ENCODE data around the gene ZKSCAN1.

The ZKSCAN1 gene

DNA sequence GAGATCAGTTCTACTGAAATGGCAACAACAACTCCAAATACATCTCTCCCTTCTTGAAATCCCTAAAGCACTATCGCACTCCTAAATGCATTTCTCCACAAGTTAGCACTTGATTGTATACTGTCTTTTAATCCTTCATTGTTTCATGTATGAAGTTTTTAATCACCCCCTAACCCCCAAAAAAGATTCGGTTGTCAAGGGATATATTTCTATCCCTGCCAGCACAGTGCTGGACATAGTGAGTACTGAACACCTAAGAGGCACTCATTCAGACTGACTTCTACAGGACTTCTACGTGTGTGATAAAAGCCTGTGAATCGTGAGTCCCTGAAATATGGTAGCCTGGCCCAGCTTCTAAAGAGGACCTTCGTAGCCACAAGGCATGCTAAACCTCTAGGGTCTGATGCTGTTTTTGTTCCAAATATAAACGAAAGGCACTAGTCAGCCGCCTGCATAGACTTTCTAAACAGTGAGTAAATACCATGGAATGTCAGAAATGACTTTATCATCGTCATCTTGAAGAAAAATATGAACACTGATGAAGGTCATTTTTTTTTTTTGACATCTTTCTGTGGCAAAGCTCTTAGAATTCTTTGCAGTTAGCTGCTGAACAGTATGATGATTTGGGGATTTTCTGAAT lies 19.6 kb downstream of the ZKSCAN1 start:
- H3K79me2 ChIP-seq (ENCODE audit: control insufficient read depth, insufficient read depth, low read length, poor library complexity), result no peaks in the 10 kb centered on the region
- H3K23ac ChIP-seq (ENCODE audit: low read length), result no peak overlapping the region
- WGBS (ENCODE audit: extremely low coverage, insufficient coverage, insufficient read length), result no CpG with 5 or more reads among the region's 8 CpGs
- no peak overlapping the region for H4K12ac ChIP-seq (ENCODE audit: low read depth, low read length)
- H3K4me2 ChIP-seq (ENCODE audit: low read length), result no peak overlapping the region
- H3K4me3 ChIP-seq (ENCODE audit: low read depth, low read length), result no peak overlapping the region
- H3K14ac ChIP-seq (ENCODE audit: low read length), result no peak overlapping the region
- H3K18ac ChIP-seq (ENCODE audit: low read length), result no peak overlapping the region
- H3K27me3 ChIP-seq (ENCODE audit: insufficient read depth, low read length), result no peaks in the 10 kb centered on the region
- no peak overlapping the region for H3K27ac ChIP-seq (ENCODE audit: low read depth, low read length)
- H3K4me1 ChIP-seq (ENCODE audit: control insufficient read depth in 1 of 2, insufficient read depth in 2 of 2, low read length in 2 of 2), result no peaks in the 10 kb centered on the region
- no peak overlapping the region for H2AK5ac ChIP-seq (ENCODE audit: low read length)
- no peak overlapping the region for H3K9ac ChIP-seq (ENCODE audit: low read length)
- H3K36me3 ChIP-seq (ENCODE audit: control insufficient read depth in 1 of 2, insufficient read depth in 2 of 2, low read length in 2 of 2), result peaks cover 26 to 52% of the 10 kb centered on the region in 2 experiments
- DNase-seq, result peak; percentile 55 to 93
- no peak overlapping the region for H2AFZ ChIP-seq (ENCODE audit: insufficient read depth, low read length, poor library complexity)
- H2BK5ac ChIP-seq (ENCODE audit: low read depth, low read length, poor library complexity), result no peak overlapping the region
- no peak overlapping the region for H3K4ac ChIP-seq (ENCODE audit: low read depth, low read length)
- no peaks in the 10 kb centered on the region for H3K79me1 ChIP-seq (ENCODE audit: low read length)
- H4K8ac ChIP-seq (ENCODE audit: low read depth, low read length), result no peak overlapping the region
- H2BK120ac ChIP-seq (ENCODE audit: insufficient read depth, low read length, poor library complexity), result no peak overlapping the region
- no peak overlapping the region for H2BK12ac ChIP-seq (ENCODE audit: low read length)
- H4K91ac ChIP-seq (ENCODE audit: low read depth, low read length), result no peak overlapping the region
- H3K9me3 ChIP-seq (ENCODE audit: insufficient read depth, low read depth, low read length), result no peaks in the 10 kb centered on the region

DNA sequence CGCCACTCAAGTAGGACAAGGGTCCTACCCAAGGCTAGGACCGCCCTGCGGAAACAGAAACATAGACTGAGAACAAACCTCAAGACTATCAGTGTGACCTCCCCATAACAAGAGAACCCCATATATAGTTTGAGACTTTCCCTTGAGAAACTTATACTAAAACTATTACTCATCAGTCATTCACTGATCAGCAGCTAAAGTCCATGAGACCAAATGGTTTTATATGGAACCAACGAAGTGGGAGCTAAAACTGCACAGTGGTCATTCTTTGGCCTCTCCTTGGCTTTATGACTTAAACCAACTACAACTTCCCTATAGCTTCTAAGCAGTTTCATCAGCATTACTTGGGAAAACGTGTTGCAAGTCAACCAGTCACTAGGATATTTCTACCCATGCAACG lies 20.5 kb downstream of the ZKSCAN1 start:
- Histone ChIP-seq H2AFZ (ENCODE audit: insufficient read depth, low read length, poor library complexity) (no peak overlapping the region), H3K9ac (ENCODE audit: low read length) (no peak overlapping the region), H3K14ac (ENCODE audit: low read length) (no peak overlapping the region), H4K12ac (ENCODE audit: low read depth, low read length) (no peak overlapping the region), H3K9me3 (ENCODE audit: insufficient read depth, low read depth, low read length) (no peaks in the 10 kb centered on the region), H4K8ac (ENCODE audit: low read depth, low read length) (no peak overlapping the region), H3K4ac (ENCODE audit: low read depth, low read length) (no peak overlapping the region), H2BK12ac (ENCODE audit: low read length) (no peak overlapping the region), H2AK5ac (ENCODE audit: low read length) (no peak overlapping the region), H3K79me2 (ENCODE audit: control insufficient read depth, insufficient read depth, low read length, poor library complexity) (no peaks in the 10 kb centered on the region), H3K4me2 (ENCODE audit: low read length) (no peak overlapping the region), H3K27ac (ENCODE audit: low read depth, low read length) (no peak overlapping the region), H3K79me1 (ENCODE audit: low read length) (no peaks in the 10 kb centered on the region), H3K18ac (ENCODE audit: low read length) (no peak overlapping the region), H2BK120ac (ENCODE audit: insufficient read depth, low read length, poor library complexity) (no peak overlapping the region), H3K36me3 (ENCODE audit: control insufficient read depth in 1 of 2, insufficient read depth in 2 of 2, low read length in 2 of 2) (peaks cover 22 to 45% of the 10 kb centered on the region in 2 experiments), H3K23ac (ENCODE audit: low read length) (no peak overlapping the region), H3K27me3 (ENCODE audit: insufficient read depth, low read length) (no peaks in the 10 kb centered on the region), H3K4me1 (ENCODE audit: control insufficient read depth in 1 of 2, insufficient read depth in 2 of 2, low read length in 2 of 2) (no peaks in the 10 kb centered on the region), H3K4me3 (ENCODE audit: low read depth, low read length) (no peak overlapping the region), H4K91ac (ENCODE audit: low read depth, low read length) (no peak overlapping the region), H2BK5ac (ENCODE audit: low read depth, low read length, poor library complexity) (no peak overlapping the region)
- no CpG with 5 or more reads among the region's 6 CpGs for WGBS (ENCODE audit: extremely low coverage, insufficient coverage, insufficient read length)
- no peak for DNase-seq

GRCh38 chr7:100038326-100038725 lies 22.9 kb downstream of the ZKSCAN1 start:
- no peak overlapping the region for H3K4me2 ChIP-seq (ENCODE audit: low read length)
- no peaks in the 10 kb centered on the region for H3K27me3 ChIP-seq (ENCODE audit: insufficient read depth, low read length)
- H3K14ac ChIP-seq (ENCODE audit: low read length), result no peak overlapping the region
- no peak overlapping the region for H3K9ac ChIP-seq (ENCODE audit: low read length)
- H2BK5ac ChIP-seq (ENCODE audit: low read depth, low read length, poor library complexity), result no peak overlapping the region
- H3K79me1 ChIP-seq (ENCODE audit: low read length), result no peaks in the 10 kb centered on the region
- no peak overlapping the region for H3K27ac ChIP-seq (ENCODE audit: low read depth, low read length)
- H2BK12ac ChIP-seq (ENCODE audit: low read length), result no peak overlapping the region
- H2AK5ac ChIP-seq (ENCODE audit: low read length), result no peak overlapping the region
- H4K91ac ChIP-seq (ENCODE audit: low read depth, low read length), result no peak overlapping the region
- no peak for DNase-seq
- no peak overlapping the region for H4K12ac ChIP-seq (ENCODE audit: low read depth, low read length)
- no peaks in the 10 kb centered on the region for H3K79me2 ChIP-seq (ENCODE audit: control insufficient read depth, insufficient read depth, low read length, poor library complexity)
- H3K4me1 ChIP-seq (ENCODE audit: control insufficient read depth in 1 of 2, insufficient read depth in 2 of 2, low read length in 2 of 2), result no peaks in the 10 kb centered on the region
- no peak overlapping the region for H3K18ac ChIP-seq (ENCODE audit: low read length)
- no peaks in the 10 kb centered on the region for H3K9me3 ChIP-seq (ENCODE audit: insufficient read depth, low read depth, low read length)
- no peak overlapping the region for H3K4ac ChIP-seq (ENCODE audit: low read depth, low read length)
- no peak overlapping the region for H2AFZ ChIP-seq (ENCODE audit: insufficient read depth, low read length, poor library complexity)
- H3K36me3 ChIP-seq (ENCODE audit: control insufficient read depth in 1 of 2, insufficient read depth in 2 of 2, low read length in 2 of 2), result peaks cover 11 to 29% of the 10 kb centered on the region in 2 experiments
- H3K23ac ChIP-seq (ENCODE audit: low read length), result no peak overlapping the region
- H3K4me3 ChIP-seq (ENCODE audit: low read depth, low read length), result no peak overlapping the region
- H2BK120ac ChIP-seq (ENCODE audit: insufficient read depth, low read length, poor library complexity), result no peak overlapping the region
- WGBS (ENCODE audit: extremely low coverage, insufficient coverage, insufficient read length), result no CpG with 5 or more reads among the region's 7 CpGs
- H4K8ac ChIP-seq (ENCODE audit: low read depth, low read length), result no peak overlapping the region

GRCh38 chr7:100040575-100040974 lies 25.2 kb downstream of the ZKSCAN1 start:
- H2BK12ac ChIP-seq (ENCODE audit: low read length), result no peak overlapping the region
- no peaks in the 10 kb centered on the region for H3K9me3 ChIP-seq (ENCODE audit: insufficient read depth, low read depth, low read length)
- no peak overlapping the region for H3K4me3 ChIP-seq (ENCODE audit: low read depth, low read length)
- no peak overlapping the region for H3K18ac ChIP-seq (ENCODE audit: low read length)
- H3K27ac ChIP-seq (ENCODE audit: low read depth, low read length), result no peak overlapping the region
- H2BK120ac ChIP-seq (ENCODE audit: insufficient read depth, low read length, poor library complexity), result no peak overlapping the region
- no CpG with 5 or more reads among the region's 7 CpGs for WGBS (ENCODE audit: extremely low coverage, insufficient coverage, insufficient read length)
- no peak overlapping the region for H4K12ac ChIP-seq (ENCODE audit: low read depth, low read length)
- no peaks in the 10 kb centered on the region for H3K79me2 ChIP-seq (ENCODE audit: control insufficient read depth, insufficient read depth, low read length, poor library complexity)
- no peak overlapping the region for H2AK5ac ChIP-seq (ENCODE audit: low read length)
- no peak overlapping the region for H2AFZ ChIP-seq (ENCODE audit: insufficient read depth, low read length, poor library complexity)
- H2BK5ac ChIP-seq (ENCODE audit: low read depth, low read length, poor library complexity), result no peak overlapping the region
- peaks cover 5 to 11% of the 10 kb centered on the region in 2 experiments for H3K36me3 ChIP-seq (ENCODE audit: control insufficient read depth in 1 of 2, insufficient read depth in 2 of 2, low read length in 2 of 2)
- H4K8ac ChIP-seq (ENCODE audit: low read depth, low read length), result no peak overlapping the region
- H3K4me2 ChIP-seq (ENCODE audit: low read length), result no peak overlapping the region
- H3K4me1 ChIP-seq (ENCODE audit: control insufficient read depth in 1 of 2, insufficient read depth in 2 of 2, low read length in 2 of 2), result no peaks in the 10 kb centered on the region
- H3K27me3 ChIP-seq (ENCODE audit: insufficient read depth, low read length), result no peaks in the 10 kb centered on the region
- no peak overlapping the region for H3K14ac ChIP-seq (ENCODE audit: low read length)
- no peak overlapping the region for H3K9ac ChIP-seq (ENCODE audit: low read length)
- H3K79me1 ChIP-seq (ENCODE audit: low read length), result no peaks in the 10 kb centered on the region
- DNase-seq, result no peak
- no peak overlapping the region for H3K23ac ChIP-seq (ENCODE audit: low read length)
- no peak overlapping the region for H4K91ac ChIP-seq (ENCODE audit: low read depth, low read length)
- H3K4ac ChIP-seq (ENCODE audit: low read depth, low read length), result no peak overlapping the region

All from trophoblast cell (in vitro differentiated cells and primary cell).